ENCODE data around the gene MCM3AP. TPM values are rescaled to one million over a fixed set of nuclear protein-coding genes. Genes with fewer than 3 reads are reported as not detected.

MCM3AP gene
- 60.9 and 67.6 TPM in 2 replicates for total RNA-seq

GRCh38 chr21:46285206-46285661 is at the start of gene MCM3AP:
MCM3AP (minus strand) TSS chr21:46285611; CDS start chr21:46285286, 325 bp downstream.
- peak within 1 kb of the TSS; percentile 79 for H3K4me3 ChIP-seq (ENCODE audit: low read depth, low read length)
- DNase-seq (ENCODE audit: low read depth), result no peak
- no peak for TF ChIP-seq CTCF (IDR thresholded peaks at IDR 0.05; ENCODE audit: insufficient read depth, low read depth, low read length)

- H3K4me3 ChIP-seq (ENCODE audit: low read depth, low read length), result no peak overlapping the region
- TF ChIP-seq CTCF (IDR thresholded peaks at IDR 0.05; ENCODE audit: insufficient read depth, low read depth, low read length), result no peak
- DNase-seq (ENCODE audit: low read depth), result no peak
Observed at GRCh38 chr21:46334351-46335140, 49.1 kb upstream of the MCM3AP start.

- TF ChIP-seq CTCF (IDR thresholded peaks at IDR 0.05; ENCODE audit: insufficient read depth, low read depth, low read length), result no peak
- no peak overlapping the region for H3K4me3 ChIP-seq (ENCODE audit: low read depth, low read length)
- no peak for DNase-seq (ENCODE audit: low read depth)
Observed at GRCh38 chr21:46329796-46330195, 44.4 kb upstream of the MCM3AP start.

GRCh38 chr21:46328151-46328550 is 42.7 kb upstream of the MCM3AP start:
- TF ChIP-seq CTCF (IDR thresholded peaks at IDR 0.05; ENCODE audit: insufficient read depth, low read depth, low read length), result no peak
- H3K4me3 ChIP-seq (ENCODE audit: low read depth, low read length), result no peak overlapping the region
- no peak for DNase-seq (ENCODE audit: low read depth)

GRCh38 chr21:46327711-46328110 is 42.3 kb upstream of the MCM3AP start:
- no peak for DNase-seq (ENCODE audit: low read depth)
- no peak for TF ChIP-seq CTCF (IDR thresholded peaks at IDR 0.05; ENCODE audit: insufficient read depth, low read depth, low read length)
- H3K4me3 ChIP-seq (ENCODE audit: low read depth, low read length), result no peak overlapping the region

GRCh38 chr21:46326110-46326703 is 40.8 kb upstream of the MCM3AP start:
- no peak for TF ChIP-seq CTCF (IDR thresholded peaks at IDR 0.05; ENCODE audit: insufficient read depth, low read depth, low read length)
- no peak for DNase-seq (ENCODE audit: low read depth)
- no peak overlapping the region for H3K4me3 ChIP-seq (ENCODE audit: low read depth, low read length)

All from fibroblast of villous mesenchyme (primary cell).